Measurements from ENCODE around the gene GJB5. TPM values are rescaled to one million over a fixed set of nuclear protein-coding genes. Genes with fewer than 3 reads are reported as not detected.
"Not testable (repeated sequence)": the region's sequence is repeated elsewhere in the genome, so short reads cannot be mapped to it uniquely, and the experiment has no call there.

GJB5 gene
- total and polyA plus RNA-seq, 8 donors, result not detected

GRCh38 chr1:34770891-34771504, 16.2 kb downstream of the GJB5 start:
- H3K36me3 ChIP-seq, result no peaks in the 10 kb centered on the region
- TF ChIP-seq CTCF (IDR thresholded peaks at IDR 0.05), result no peak
- no peaks in the 10 kb centered on the region for H3K9me3 ChIP-seq
- no peak overlapping the region for H3K27ac ChIP-seq
- DNase-seq (no peak), ATAC-seq (no peak), FAIRE-seq (no peak)
- WGBS, 2 donors, result 80 to 92% methylated on average over 5 of the region's 5 CpGs
- intact Hi-C loops (cut with DNase I), result no loop called here
- no peak overlapping the region for H3K4me3 ChIP-seq
- H3K4me1 ChIP-seq, result no peaks in the 10 kb centered on the region
- H3K27me3 ChIP-seq, result no peaks in the 10 kb centered on the region

- intact Hi-C loops (cut with DNase I), result no loop called here
- DNase-seq, result no peak
- FAIRE-seq, result no peak
- no peaks in the 10 kb centered on the region for H3K9me3 ChIP-seq
- WGBS, 2 donors, result 85 to 94% methylated on average over 16 of the region's 16 CpGs
- H3K27ac ChIP-seq, result no peak overlapping the region
- no peak for ATAC-seq
- no peaks in the 10 kb centered on the region for H3K36me3 ChIP-seq
- no peak for TF ChIP-seq CTCF (IDR thresholded peaks at IDR 0.05)
- no peaks in the 10 kb centered on the region for H3K27me3 ChIP-seq
- H3K4me3 ChIP-seq, result no peak overlapping the region
- no peaks in the 10 kb centered on the region for H3K4me1 ChIP-seq
Observed at GRCh38 chr1:34771573-34772371, 16.9 kb downstream of the GJB5 start.

- DNase-seq; H3K27me3 ChIP-seq; H3K4me1 ChIP-seq; H3K36me3 ChIP-seq; FAIRE-seq; intact Hi-C loops (cut with DNase I); H3K4me3 ChIP-seq; ATAC-seq; H3K9me3 ChIP-seq; H3K27ac ChIP-seq: not testable (repeated sequence)
- WGBS, 2 donors, result 78 to 94% methylated on average over 4 of the region's 4 CpGs
Observed at GRCh38 chr1:34773114-34773513, 18.3 kb downstream of the GJB5 start.

- DNase-seq, result no peak
- WGBS, 2 donors, result 71 to 73% methylated on average over 8 of the region's 8 CpGs
- intact Hi-C loops (cut with DNase I), result no loop called here
Observed at GRCh38 chr1:34774957-34775356, 20.1 kb downstream of the GJB5 start.

GRCh38 chr1:34776911-34777310, 22.1 kb downstream of the GJB5 start:
- WGBS, 2 donors, result 70 to 76% methylated on average over 3 of the region's 3 CpGs
- ATAC-seq, result no peak

More at GRCh38 chr1:34774957-34775356, 20.1 kb downstream of the GJB5 start:
- Histone ChIP-seq H3K27me3 (no peaks in the 10 kb centered on the region), H3K9me3 (no peaks in the 10 kb centered on the region), H3K4me1 (no peaks in the 10 kb centered on the region), H3K27ac (no peak overlapping the region), H3K4me3 (no peak overlapping the region), H3K36me3 (no peaks in the 10 kb centered on the region)
- ATAC-seq (no peak), FAIRE-seq (no peak)
- TF ChIP-seq CTCF (IDR thresholded peaks at IDR 0.05), result no peak

More at GRCh38 chr1:34776911-34777310, 22.1 kb downstream of the GJB5 start:
- H3K4me3 ChIP-seq, result no peak overlapping the region
- FAIRE-seq, result no peak
- H3K9me3 ChIP-seq, result no peaks in the 10 kb centered on the region
- no peak overlapping the region for H3K27ac ChIP-seq
- DNase-seq, result no peak
- no peaks in the 10 kb centered on the region for H3K27me3 ChIP-seq
- H3K4me1 ChIP-seq, result peaks cover 0 to 7% (median 5%) of the 10 kb centered on the region in 3 donors
- no peak for TF ChIP-seq CTCF (IDR thresholded peaks at IDR 0.05)
- H3K36me3 ChIP-seq, result no peaks in the 10 kb centered on the region
- intact Hi-C loops (cut with DNase I), result no loop called here
